ENCODE measurements around the gene KBTBD12.

- no peak for TF ChIP-seq POLR2A (IDR thresholded peaks at IDR 0.05)
- TF ChIP-seq, protein P1, sequence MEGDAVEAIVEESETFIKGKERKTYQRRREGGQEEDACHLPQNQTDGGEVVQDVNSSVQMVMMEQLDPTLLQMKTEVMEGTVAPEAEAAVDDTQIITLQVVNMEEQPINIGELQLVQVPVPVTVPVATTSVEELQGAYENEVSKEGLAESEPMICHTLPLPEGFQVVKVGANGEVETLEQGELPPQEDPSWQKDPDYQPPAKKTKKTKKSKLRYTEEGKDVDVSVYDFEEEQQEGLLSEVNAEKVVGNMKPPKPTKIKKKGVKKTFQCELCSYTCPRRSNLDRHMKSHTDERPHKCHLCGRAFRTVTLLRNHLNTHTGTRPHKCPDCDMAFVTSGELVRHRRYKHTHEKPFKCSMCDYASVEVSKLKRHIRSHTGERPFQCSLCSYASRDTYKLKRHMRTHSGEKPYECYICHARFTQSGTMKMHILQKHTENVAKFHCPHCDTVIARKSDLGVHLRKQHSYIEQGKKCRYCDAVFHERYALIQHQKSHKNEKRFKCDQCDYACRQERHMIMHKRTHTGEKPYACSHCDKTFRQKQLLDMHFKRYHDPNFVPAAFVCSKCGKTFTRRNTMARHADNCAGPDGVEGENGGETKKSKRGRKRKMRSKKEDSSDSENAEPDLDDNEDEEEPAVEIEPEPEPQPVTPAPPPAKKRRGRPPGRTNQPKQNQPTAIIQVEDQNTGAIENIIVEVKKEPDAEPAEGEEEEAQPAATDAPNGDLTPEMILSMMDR (IDR thresholded peaks at IDR 0.05) = no peak
These were observed 983 bp downstream of the KBTBD12 start for GRCh38 chr3:127915937-127916493.
